GM23248 (cell line): ENCODE data around the gene FBP1.

ENCODE experiments used
- EZH2 ChIP-seq: fragments of 200-600 bp; sonication (generic); IDR thresholded peaks from 2 replicates; pipeline ENCODE4 v1.6.1; 2018; ENCODE audit warnings: antibody characterized with exemption, mild to moderate bottlenecking; ENCODE audit not compliant: insufficient read depth, poor library complexity, severe bottlenecking
- EZH2phosphoT487 ChIP-seq: fragments of 200-600 bp; sonication (generic); IDR thresholded peaks from 2 replicates; pipeline ENCODE4 v1.6.1; 2018; ENCODE audit warnings: antibody characterized with exemption, moderate library complexity, mild to moderate bottlenecking, low read depth; ENCODE audit not compliant: insufficient read depth

DNA sequence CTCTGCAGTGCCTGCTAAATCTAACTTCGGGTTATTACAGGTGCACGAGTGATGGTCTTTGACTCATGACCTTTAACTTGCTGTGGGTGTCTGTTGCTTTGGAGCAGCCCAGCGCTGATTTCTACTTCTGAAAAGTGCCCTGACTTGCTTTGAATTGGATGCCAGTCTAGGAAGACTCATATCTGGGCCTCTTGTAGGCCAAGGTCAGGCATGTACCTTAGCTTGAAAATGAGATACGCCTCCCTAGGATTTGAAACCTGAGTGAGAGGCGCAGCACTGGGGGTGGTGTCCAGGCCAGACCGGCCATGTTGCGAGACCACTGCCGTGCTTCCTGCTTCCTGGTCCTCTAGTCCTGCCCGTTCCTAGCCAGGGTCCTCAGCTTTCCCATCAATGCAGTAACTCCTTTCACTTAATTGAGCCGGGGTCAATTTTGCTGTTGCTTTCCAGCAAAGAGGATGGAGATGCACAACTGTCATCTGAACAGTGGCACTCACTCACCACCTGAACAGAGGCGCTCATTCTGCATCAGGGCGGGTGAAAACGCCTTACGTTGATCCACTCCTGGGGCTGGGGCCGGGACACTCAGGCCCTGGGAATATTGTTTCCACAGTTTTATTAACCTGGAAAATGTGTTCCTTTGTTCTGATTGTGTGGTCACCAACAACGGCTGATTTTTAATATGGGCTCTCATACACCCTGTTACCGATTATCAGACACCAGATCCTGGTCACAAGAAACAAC lies 70.2 kb downstream of the FBP1 start:
- TF ChIP-seq EZH2 (no peak), EZH2phosphoT487 (no peak)
